Measurements from ENCODE around the gene C14orf39. TPM values are rescaled to one million over a fixed set of nuclear protein-coding genes. Genes with fewer than 3 reads are reported as not detected.

Gene C14orf39
- total and polyA plus RNA-seq, 2 of the 8 experiments (the other 6 are each of a cell fraction or from before 2014, with no cell fraction given): 0.18 to 1.2 TPM

DNA sequence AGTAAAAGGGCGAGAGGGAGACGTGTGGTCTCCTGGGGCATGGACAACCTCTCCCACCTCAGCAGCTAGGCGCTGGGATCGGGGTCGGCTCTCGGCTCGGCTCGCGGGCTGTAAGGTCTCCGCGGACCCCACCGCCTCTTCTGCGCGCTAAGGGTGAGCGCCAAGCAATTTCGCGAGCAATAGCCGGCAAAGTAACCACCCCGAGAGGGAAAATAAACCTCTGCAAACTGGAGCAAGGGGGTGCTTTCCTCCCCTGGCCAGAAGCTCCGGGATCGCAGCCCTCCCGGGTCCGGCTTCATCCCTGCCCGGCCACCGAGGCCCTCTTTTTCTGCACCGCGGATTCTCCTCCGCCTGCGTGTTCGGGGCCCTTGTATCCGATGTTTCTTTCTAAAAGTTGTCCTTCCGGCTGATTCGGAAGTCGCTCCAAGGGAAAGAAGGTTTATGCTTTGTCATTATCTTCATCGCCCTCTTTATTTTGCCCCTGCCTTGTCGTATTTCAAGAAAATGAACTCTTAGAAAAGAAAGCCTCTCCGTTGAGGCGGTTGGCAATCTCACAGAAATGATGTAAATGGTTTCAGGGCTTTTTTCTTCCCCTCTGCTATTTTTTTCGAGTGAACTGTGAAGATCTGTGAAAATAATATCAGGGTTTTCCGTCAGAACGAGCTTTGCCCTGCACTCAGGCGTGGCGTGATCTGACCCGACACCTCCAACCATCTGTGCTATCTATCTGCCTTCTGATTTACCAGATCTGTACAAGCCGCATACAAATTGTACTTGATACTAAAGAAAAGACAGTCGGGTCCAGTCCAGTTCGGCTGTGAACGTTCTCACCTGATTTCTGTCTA, 21.3 kb upstream of the C14orf39 start:
- POLR2A ChIA-PET (ENCODE audit: partially characterized antibody): interaction anchor here (1.0 to 1.5 kb wide), 3 partner anchors 9 to 258 kb away, joined by 3 to 5 read pairs (median 3); partner anchors contain the start of gene PPM1A
- H3K23me2 ChIP-seq (ENCODE audit: low read depth, low read length): peaks cover 7% of the 10 kb centered on the region; the same call in 1 of the 2 replicates
- TF ChIP-seq SUZ12 (IDR thresholded peaks at IDR 0.05; ENCODE audit: low read length): peak; percentile 99
- TF ChIP-seq, protein P1, sequence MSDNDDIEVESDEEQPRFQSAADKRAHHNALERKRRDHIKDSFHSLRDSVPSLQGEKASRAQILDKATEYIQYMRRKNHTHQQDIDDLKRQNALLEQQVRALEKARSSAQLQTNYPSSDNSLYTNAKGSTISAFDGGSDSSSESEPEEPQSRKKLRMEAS (IDR thresholded peaks at IDR 0.05): no peak
- no peak for TF ChIP-seq BRCA1 (IDR thresholded peaks at IDR 0.05; ENCODE audit: low read depth, low read length)
- TF ChIP-seq, protein P2, sequence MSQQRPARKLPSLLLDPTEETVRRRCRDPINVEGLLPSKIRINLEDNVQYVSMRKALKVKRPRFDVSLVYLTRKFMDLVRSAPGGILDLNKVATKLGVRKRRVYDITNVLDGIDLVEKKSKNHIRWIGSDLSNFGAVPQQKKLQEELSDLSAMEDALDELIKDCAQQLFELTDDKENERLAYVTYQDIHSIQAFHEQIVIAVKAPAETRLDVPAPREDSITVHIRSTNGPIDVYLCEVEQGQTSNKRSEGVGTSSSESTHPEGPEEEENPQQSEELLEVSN (IDR thresholded peaks at IDR 0.05): no peak
- TF ChIP-seq CTBP2 (IDR thresholded peaks at IDR 0.05; ENCODE audit: borderline replicate concordance, insufficient read depth, insufficient read length, low read length): peak; percentile 72
- TF ChIP-seq KDM1A (IDR thresholded peaks at IDR 0.05; ENCODE audit: borderline replicate concordance, low read length): no peak
- no peak for TF ChIP-seq PHF8 (conservative IDR thresholded peaks at IDR 0.05; ENCODE audit: low read depth, low read length)
- no peak for TF ChIP-seq POLR2A (IDR thresholded peaks at IDR 0.05; ENCODE audit: control extremely low read depth in 1 of 2, low read depth in 2 of 2, low read length in 2 of 2)
- 0 out of 2 replicates have a peak, but pooled peaks have one; percentile 73 for TF ChIP-seq RBBP5 (IDR thresholded peaks at IDR 0.05; ENCODE audit: borderline replicate concordance, low read depth, low read length)
- no peak for TF ChIP-seq SP4 (IDR thresholded peaks at IDR 0.05; ENCODE audit: low read length)

More for the DNA sequence above, 21.3 kb upstream of the C14orf39 start:
- no peak overlapping the region for H3K4ac ChIP-seq (replicated peaks; ENCODE audit: insufficient read length, low read depth, low read length)
- H2BK120ac ChIP-seq (replicated peaks; ENCODE audit: low read depth, low read length): no peak overlapping the region
- no peak overlapping the region; the same call in 1 of the 2 replicates for H2BK15ac ChIP-seq (ENCODE audit: low read length)
- no peaks in the 10 kb centered on the region for H3K79me2 ChIP-seq (ENCODE audit: control insufficient read depth in 1 of 2, insufficient read depth in 2 of 2, low read length in 2 of 2)
- H3K36me3 ChIP-seq (ENCODE audit: control insufficient read depth in 2 of 4, insufficient read depth in 4 of 4, low read length in 3 of 4): peaks cover 0 to 8% (median 0%) of the 10 kb centered on the region in 4 experiments; a peak in 1 of 8 replicates
- H4K8ac ChIP-seq (ENCODE audit: extremely low read depth, insufficient read depth, low read length): no peak overlapping the region
- no peak overlapping the region for H3K56ac ChIP-seq (replicated peaks; ENCODE audit: insufficient read length, low read depth, low read length)
- no peak overlapping the region for H3K18ac ChIP-seq (ENCODE audit: extremely low read depth, low read length)
- H3K4me1 ChIP-seq (replicated peaks in 1 of 4; ENCODE audit: control insufficient read depth in 3 of 4, insufficient read depth in 4 of 4, low read length in 3 of 4): peaks cover 17 to 39% (median 22%) of the 10 kb centered on the region in 4 experiments
- no peak overlapping the region for H2AFZ ChIP-seq (ENCODE audit: low read length)
- H3K23ac ChIP-seq (ENCODE audit: insufficient read length): no peak overlapping the region
- H4K91ac ChIP-seq (replicated peaks; ENCODE audit: insufficient read length, low read length): no peak overlapping the region
- no peak overlapping the region for H2BK5ac ChIP-seq (ENCODE audit: low read depth, low read length)
- no peaks in the 10 kb centered on the region for H3K9me3 ChIP-seq (ENCODE audit: insufficient read depth in 2 of 2, low read depth in 1 of 2, low read length in 1 of 2)
- H3K4me3 ChIP-seq (ENCODE audit: extremely low read depth in 1 of 4, insufficient read depth in 2 of 4, low read depth in 3 of 4, low read length in 4 of 4): peak overlapping the region; percentile 0 to 47 (median 30); a peak in 7 of 8 replicates
- no peak for FAIRE-seq
- H3K27ac ChIP-seq (ENCODE audit: low read depth, low read length): no peak overlapping the region
- no peaks in the 10 kb centered on the region for H3K79me1 ChIP-seq (ENCODE audit: low read depth, low read length)
- H3K4me2 ChIP-seq (ENCODE audit: insufficient read depth in 1 of 2, low read depth in 2 of 2, low read length in 2 of 2): peak overlapping the region; percentile 67 to 78
- H4K20me1 ChIP-seq (replicated peaks in 1 of 2; ENCODE audit: control insufficient read depth in 1 of 2, insufficient read depth in 2 of 2, low read length in 2 of 2): peaks cover 0 to 23% of the 10 kb centered on the region in 2 experiments
- CTCF ChIA-PET (ENCODE audit: partially characterized antibody): interaction anchor here (0.6 to 2.3 kb wide), 10 partner anchors 9 to 179 kb away, joined by 3 to 8 read pairs (median 4); no protein-coding TSS in a partner anchor
- no peak overlapping the region for H2AK5ac ChIP-seq (ENCODE audit: low read depth, low read length)
- no peak overlapping the region for H3K9ac ChIP-seq (replicated peaks in 1 of 4; ENCODE audit: extremely low read depth in 1 of 4, low read depth in 3 of 4, low read length in 3 of 4)
- WGBS, 2 experiments (ENCODE audit: extremely low coverage in 1 of 2, insufficient coverage in 1 of 2, insufficient read length in 1 of 2, insufficient replicate concordance in 2 of 2, low coverage in 1 of 2, low lambda C conversion rate in 2 of 2, missing lambda C conversion rate in 1 of 2): 4% methylated on average over 45 of the region's 48 CpGs; no CpG with 5 or more reads in 1 of the 2 experiments
- no peak overlapping the region; the same call in none of the 2 replicates for H2BK12ac ChIP-seq (ENCODE audit: low read depth, low read length)
- H2BK20ac ChIP-seq (ENCODE audit: low read length): no peak overlapping the region; the same call in 1 of the 2 replicates
- H4K5ac ChIP-seq (ENCODE audit: insufficient read length, low read depth, low read length): no peak overlapping the region
- peak in 1 of 2 experiments; percentile 58 for DNase-seq (ENCODE audit: low read depth in 1 of 2, low spot score in 2 of 2)
- H3K27me3 ChIP-seq (replicated peaks in 1 of 4; ENCODE audit: control insufficient read depth in 3 of 4, extremely low read depth in 1 of 4, insufficient read depth in 3 of 4, low read length in 3 of 4): peaks cover 69 to 88% (median 79%) of the 10 kb centered on the region in 4 experiments
- no peak overlapping the region for H3K14ac ChIP-seq (ENCODE audit: insufficient read length)

Data from H1 (cell line).